ENCODE measurements around the gene SKI.
"Not testable (repeated sequence)": the region's sequence is repeated elsewhere in the genome, so short reads cannot be mapped to it uniquely, and the experiment has no call there.

The SKI gene

DNA sequence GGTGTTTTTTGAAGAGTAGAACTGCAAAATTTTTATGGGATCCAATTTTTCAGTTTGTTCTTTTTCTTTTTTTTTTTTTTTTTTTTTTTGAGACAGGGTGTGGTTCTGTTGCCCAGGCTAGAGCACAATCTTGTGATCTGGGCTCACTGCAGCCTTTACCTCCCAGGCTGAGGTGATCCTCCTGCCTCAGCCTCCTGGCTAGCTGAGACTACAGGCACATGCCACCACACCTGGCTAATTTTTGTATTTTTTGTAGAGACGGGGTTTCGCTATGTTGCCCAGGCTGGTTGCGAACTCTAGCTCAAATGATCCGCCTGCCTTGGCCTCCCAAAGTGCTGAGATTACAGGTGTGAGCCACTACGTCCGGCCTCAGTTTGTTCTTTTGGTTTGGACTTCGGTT, 32.4 kb downstream of the SKI start:
- not testable (repeated sequence) for DNase-seq (ENCODE audit: low spot score)

DNA sequence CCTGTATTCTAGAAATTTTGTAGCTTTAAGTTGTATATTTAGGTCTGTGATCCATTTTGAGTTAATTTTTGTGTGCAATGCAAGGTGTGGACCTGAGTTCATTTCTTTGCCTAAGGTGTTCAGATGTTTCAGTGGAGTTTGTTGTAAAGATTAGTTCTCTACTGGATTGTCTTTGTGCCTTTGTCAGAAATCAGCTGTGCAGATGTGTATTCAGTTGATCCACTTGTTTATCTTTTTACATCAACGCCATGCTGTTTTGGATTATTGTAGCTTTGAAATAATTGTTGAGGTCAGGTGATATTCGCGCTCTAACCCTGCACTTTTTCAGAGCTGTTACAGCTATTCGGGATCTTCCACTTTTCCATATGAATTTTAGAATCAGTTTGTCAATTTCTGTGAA, 32.8 kb downstream of the SKI start:
- no peak for DNase-seq (ENCODE audit: low spot score)

DNA sequence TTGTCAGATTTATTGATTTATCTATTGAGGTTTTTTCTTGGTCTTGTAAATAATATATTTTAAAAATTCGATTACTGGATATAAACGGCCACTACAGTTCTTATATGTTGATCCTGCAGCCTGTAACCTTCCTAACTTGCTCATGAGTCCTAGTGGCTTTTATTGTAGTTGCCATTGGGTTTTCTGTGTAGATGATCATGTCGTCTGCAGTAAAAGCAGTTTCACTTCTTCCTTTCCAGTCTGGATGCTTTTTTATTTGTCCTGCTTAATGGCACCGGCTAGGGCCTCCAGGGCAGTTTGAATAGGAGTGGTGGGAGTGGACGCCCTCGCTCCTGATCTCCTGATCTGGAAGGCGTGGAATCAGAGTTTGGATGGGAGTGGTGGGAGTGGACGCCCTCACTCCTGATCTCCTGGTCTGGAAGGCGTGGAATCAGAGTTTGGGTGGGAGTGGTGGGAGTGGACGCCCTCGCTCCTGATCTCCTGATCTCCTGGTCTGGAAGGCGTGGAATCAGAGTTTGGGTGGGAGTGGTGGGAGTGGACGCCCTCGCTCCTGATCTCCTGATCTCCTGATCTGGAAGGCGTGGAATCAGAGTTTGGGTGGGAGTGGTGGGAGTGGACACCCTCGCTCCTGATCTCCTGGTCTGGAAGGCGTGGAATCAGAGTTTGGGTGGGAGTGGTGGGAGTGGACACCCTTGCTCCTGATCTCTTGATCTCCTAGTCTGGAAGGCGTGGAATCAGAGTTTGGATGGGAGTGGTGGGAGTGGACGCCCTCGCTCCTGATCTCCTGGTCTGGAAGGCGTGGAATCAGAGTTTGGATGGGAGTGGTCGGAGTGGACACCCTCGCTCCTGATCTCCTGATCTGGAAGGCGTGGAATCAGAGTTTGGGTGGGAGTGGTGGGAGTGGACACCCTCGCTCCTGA, 33.6 kb downstream of the SKI start:
- not testable (repeated sequence) for DNase-seq (ENCODE audit: low spot score)

DNA sequence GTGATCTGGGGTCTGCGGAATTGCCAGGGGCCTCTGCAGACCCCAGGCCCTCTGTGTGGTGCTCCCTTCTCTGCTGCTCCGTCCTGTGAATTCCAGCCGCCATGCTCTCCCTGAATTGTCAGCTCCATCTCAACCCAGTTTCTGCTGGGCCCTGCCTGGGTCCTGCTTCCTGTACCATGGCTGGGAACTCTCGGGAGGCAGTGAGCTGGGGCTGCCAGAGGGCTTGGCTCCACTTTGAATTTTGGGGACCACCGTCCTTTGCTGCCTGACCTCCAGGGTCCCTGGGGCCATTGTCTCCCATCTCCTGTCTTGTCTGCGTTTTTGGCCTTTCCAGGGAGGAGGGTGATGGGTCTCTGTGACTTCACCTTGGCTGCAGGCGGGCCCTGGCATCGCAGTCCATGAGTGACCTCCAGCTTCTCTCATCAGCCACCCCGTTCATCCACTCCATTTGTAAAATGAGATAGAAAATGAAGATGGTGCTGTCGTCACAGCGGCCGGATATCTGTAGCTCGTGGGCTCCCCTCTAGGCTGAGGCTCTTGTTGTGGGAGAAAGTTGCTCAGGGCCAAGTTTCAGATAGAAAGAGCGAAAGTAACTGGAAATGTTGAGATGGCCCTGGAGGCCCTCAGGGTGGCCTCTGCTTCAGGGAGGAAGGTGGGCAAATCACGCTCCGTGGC, 38.3 kb downstream of the SKI start:
- DNase-seq (ENCODE audit: low spot score) = no peak

DNA sequence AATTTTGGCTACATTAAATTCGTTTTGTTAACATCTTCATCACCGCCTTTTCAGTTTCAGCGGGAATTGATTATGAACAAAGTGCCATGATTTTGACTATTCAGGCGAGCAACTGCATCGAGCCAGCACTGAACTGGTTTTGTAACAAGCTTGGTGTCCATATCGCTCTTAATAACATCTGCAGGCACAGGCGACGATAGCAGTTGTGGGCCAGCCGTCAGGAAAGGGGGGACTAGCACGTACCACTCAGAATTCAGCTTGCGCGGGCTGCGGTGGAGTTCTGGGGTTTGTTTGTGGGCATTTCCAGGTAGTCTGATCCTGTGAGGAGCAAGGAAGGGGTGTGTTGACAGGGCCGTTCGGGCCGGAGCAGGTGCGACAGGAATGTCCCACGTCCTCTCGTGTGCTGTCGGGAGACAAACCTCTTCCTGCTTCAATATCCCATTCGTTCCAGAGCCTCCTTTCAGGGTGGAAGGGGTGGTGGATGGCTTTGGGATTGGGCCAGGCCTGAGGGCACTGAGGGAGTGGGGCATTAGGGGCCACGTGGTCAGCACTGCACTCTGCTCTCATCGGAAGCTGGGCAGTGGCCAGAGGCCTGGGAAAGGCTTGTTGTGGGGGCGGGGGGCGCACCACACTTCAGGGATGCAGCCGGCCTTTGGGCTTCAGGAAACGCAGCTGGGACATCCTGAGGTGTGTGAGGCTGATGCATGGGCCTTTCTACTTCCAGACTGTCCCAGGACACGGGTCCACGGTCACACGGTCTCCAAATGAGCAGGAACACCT, 39.1 kb downstream of the SKI start:
- DNase-seq (ENCODE audit: low spot score) = no peak

DNA sequence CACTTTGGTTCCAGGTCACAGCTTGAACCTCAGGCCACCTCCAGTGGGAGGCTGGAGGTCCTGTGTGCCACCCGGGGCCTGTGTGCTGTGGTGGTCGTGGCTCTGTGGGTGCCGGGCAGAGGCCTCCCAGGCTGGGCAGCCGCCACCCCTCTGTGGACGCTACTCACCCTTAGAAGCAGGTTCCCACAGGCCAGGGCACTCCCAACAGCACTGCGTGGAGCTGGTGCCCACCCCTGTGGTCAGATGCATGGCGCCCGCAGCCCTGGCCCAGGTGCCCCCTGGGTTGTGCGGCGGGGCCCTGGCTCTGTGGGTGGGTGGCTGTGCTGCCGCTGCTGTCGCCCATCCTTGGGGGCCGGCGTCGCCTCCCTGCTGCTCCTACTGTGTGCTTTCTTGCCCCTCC, 39.7 kb downstream of the SKI start:
- DNase-seq (ENCODE audit: low spot score) = no peak

DNA sequence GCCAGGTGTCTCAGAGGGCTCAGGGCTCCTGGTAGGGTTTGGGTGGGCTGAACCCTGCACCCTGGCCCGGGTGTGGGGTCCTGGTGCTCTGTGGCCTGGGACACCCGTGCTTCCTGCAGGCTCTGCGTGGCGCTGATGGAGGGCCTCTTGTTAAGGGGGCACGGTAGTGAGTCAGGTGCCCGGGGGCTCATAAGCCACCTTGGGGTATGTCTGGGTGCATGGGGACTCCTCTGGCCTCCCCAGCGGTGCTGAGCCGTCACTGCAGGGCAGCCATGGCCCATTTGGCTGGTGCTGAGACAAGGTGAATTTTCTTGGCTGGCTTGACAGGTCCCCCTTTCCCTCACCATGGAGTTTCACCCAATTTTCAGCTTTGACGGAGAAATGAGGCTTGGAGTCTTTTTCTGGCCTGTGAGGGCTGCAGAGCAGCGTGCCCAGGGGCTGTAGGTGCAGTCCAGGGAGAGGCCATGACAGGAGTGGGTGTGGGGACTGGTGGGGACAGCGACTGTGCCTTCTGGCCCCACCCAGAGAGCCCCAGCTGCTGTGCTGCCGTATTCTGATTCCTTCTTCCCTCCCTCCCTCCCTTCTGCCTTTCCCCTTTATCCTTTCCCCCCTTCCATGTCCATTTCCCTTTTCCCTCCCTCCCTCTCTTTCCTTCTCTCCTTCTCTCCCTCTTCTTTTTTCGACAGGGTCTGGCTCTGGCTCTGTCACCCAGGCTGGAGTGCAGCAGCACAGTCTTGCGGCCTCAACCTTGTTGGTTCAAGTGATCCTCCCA, 40.4 kb downstream of the SKI start:
- DNase-seq (ENCODE audit: low spot score) = no peak

DNA sequence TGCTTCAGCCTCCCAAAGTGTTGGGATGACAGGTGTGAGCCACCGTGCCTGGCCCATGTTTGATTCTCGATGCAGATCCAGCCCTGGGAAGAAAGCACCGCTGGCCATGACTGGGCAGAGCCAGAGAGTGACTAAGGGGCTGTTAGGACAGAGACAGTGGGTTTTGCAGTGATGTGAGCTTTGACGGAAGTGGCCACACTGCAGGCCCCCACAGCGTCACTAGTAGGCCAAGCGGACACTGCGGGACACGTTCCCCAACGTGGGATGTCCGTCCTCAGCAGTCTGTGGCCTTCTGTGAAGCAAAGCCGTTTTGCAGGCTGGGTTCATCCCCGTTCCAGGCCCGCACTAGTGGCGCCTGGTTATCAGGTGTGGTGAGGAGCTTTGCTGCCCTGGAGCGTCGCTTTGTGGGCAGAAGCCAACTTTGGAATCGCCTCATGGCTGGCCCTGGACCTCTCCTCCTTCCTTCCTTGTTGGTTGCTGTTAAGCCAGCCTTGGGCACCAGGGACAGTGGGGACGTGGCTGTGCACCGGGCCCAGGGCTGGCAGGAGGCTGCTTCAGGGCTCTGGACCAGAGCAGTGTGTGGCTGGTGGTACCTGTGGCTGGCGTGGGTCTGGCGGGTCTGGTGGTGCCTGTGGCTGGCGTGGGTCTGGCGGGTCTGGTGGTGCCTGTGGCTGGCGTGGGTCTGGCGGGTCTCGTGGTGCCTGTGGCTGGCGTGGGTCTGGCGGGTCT, 41.2 kb downstream of the SKI start:
- no peak for DNase-seq (ENCODE audit: low spot score)

DNA sequence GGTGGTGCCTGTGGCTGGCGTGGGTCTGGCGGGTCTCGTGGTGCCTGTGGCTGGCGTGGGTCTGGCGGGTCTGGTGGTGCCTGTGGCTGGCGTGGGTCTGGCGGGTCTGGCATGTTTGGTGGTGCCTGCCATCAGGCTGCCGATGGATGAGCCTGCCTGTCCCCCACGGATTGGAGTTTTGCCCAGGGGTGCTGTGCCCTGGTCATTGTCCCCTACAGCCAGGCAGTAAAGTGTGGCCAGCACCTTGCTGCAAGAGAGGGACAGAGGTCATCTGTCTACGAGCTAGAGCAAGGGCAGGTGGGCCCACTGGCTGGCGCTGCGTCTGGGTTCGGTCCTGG, 41.8 kb downstream of the SKI start:
- DNase-seq (ENCODE audit: low spot score) = no peak

DNA sequence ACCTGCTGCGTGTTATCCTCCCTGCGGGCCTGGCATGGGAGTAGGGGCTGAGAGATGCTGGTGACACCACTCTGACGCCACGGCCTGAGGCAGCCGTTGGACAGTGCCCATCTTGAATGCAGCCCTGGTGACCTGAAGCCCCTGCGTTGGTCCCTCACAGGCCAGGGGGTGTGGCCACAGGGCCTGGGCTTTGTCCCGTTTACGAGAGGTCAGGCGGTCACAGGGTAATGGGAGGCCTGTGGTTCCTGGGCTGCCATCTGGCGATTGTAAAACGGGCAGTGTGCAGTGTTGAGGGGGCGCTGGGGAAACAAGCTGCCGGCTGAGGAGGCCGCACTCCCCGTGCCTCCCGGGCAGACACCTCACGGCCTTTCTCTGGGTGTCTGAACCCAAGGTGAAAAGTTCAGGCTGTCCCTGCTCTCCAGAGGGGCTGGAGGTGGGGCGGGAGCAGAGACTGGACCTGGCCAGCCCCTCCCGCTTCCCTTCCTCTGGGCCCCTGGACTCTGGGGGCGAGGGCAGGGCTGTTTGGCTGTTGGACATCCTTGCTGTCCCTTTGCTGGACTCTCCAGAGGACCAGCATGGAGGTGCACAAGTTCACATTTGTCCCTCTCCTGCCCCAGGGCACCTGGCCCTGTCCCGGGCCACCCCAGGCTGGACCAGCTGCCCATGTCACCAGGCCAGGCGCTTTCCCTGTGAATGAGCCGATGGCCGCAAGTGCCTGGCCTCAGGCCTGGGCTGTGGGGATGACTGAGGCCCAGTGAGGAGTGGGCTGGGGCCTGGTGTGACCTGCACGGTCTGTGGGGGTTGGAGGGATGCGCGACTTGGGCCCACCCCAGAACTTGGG, 42.4 kb downstream of the SKI start:
- DNase-seq (ENCODE audit: low spot score) = no peak

DNA sequence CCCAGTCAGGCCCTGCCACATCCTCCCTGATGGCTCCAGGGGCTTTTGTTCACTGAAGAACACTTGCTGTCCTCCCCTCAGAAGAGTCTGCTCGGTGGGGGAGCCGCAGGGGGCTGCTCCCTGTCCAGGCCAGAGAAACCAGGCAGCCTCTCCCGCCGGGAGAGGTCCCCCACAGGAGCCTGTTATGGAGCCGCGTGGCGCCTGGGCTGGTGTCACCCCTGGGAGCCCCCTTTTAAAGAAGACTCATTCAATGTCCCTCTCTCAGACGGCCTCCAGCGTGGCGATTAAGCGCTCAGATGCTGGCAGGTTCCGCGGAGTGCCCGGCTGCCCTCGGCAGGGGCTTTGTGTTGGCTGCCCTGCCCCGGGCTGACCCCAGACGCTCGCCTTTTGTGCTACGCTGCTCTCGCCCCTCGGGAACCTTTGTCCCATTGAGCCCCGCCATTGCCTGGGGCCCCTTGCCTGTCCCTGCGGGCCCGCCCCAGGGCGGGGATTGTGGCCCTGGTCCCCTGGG, 43.1 kb downstream of the SKI start:
- no peak for DNase-seq (ENCODE audit: low spot score)

DNA sequence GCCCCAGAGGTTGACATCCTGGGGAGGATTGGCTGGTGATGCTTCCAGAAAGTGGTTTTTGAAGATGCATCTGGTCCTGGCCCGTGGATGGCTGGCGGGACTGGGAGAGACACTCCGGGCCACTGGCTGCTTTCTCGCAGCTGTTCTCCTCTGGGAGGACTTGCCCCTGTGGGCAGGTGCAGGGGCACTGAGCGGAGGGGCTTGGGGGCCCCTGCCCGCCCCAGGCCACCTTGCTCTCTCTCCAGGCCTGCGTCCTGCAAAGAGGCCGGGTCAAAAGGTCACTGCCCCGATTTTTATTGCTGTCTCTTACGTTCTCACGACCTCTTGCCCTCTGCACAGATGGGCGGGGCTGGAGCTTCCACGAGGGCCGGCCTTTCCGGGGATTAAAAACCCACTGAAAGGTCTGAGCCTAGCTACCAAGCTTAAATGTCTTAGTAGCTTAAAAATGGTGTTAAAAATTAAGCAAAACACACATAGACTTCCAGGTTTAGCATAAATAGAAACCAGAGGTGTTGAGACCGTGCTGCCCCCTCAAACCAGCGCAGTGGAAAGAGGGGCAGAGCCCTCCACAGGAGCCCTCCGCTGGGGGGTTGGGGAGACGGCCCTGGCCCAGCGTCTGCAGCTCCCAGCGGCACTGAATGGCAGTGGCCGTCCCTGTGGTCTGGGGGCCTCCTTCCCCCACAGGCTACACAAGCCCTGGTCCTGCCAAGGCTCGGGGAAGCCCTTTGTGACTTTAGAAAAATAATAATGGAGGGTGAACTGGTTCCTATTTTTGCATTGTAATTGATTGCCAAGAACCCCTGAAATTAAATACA, 43.9 kb downstream of the SKI start:
- no peak for DNase-seq (ENCODE audit: low spot score)

DNA sequence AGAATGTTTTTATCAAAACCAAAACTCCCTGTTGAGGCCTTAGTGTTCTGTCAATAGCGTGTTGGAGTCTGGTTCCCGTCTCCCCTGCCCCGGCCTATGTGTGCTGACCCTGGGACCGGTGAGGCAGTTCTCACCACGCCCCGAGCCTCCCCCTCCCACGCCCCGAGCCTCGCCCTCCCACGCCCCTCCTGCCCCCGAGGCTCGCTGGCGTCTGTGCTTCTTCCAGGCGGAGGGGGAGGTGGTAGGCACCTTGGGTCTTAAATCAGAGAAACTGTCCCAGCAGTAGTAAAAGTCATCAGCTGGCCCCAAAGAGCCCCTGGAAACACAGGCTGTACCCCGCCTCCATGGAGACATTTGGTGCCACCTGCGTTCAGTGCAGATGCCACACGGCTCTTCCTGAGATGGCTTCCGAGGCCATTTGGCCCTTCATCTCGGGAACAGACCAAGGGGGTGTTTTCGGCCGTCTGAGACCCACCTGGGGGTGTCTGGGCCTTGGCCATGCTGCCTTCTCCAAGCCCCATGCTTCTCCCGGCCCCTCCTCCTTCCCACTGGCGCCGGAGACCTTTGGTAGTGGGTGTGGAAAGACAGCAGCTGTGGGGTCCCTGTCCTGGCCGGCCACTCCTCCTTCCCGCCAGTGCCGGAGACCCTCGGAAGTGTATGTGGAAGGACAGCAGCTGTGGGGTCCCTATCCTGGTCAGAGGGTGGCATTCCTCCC, 44.7 kb downstream of the SKI start:
- DNase-seq (ENCODE audit: low spot score) = no peak

DNA sequence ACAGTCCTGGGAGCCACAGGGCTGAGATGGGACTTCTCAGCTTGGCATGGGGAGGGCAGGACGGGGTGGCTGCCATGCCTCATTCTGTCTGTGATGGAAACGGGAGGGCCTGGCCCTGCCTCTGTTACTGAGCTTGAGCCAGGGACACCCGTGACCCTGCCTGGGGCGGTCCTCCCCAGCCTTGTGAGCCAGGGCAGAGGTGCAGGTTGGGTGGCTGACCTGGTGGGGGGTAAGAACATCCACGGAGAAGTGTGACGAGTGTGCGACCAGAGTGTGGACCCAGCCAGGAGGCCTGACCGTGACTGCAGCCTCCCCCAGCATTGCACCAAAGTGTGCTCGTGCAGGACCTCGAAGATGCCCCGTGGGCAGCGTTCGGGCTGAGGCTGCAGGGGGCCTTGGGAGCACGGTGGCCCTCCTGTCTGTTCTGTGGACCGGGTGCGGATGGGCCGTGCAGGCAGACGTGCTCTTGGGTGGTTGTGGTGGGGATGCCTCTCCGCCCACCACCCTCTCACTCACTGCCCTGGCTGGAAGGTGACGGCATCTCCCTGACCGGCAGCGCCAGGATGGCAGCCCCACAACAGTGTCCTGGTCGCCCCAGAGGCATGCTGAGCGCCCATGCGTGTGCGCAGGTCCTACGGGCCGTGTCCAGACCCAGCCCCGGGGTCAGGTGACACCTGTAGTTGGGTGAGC, 45.4 kb downstream of the SKI start:
- DNase-seq (ENCODE audit: low spot score) = no peak

DNA sequence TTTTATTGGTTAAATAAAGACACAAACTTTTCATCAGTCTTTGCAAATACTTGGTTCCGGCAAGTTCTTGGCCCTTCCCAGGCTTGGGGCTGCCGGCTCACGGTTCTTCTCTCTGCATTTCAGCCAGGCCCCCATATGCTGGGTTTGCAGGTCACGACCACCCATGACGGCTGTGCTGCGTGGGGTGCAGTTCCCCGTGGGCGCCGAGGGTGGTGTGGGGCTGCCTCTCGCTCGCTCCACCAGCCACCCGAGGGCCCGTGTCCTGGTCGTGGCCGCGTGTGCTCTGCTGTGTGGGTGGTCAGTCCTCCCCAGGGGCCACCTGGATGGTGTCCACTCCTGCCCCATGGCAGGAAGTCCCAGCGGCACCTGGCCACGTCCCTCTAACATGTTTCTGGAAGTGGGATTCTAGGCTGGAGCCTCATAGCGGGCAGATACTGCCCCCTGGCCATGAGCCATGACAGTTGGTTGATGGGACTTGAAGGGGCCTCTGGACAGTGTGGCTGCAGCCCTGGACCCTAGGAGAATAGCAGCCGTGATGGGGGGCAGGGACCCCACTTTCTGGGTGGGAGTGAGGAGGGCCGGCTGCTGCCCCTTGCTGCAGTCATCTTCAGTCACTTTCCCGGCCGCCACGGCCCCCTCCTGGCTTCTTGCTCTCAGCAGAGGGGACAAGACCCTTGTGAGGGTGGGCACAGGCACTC, 46.3 kb downstream of the SKI start:
- no peak for DNase-seq (ENCODE audit: low spot score)

DNA sequence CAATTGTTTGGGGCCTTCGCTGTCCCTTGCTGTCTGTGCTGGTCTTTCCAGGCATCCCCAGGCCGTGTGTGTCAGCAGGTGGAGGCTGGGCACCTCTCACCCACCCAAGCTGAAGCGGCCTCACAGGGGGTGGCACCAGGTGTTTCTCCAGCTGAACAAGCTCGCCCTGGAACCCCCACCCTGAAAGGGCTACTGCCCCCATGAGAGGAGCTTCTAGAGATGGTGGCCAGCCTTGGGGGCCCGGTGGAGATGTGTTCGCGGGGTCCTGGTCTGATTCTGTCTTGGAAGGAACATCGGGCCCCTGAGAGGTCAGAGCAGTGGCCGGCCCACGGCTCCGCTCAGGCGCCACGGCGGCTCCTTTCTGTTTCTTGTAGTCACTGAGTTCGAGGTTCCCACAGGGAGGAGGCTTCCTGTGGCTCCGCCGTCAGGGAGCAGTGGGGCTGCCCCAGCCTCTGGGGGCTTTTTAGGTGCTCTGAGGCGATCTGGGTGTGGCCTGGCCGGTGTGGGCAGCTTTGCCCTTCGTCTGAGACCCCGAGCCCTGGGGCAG, 46.9 kb downstream of the SKI start:
- DNase-seq (ENCODE audit: low spot score) = no peak
